ENCODE results near the gene PIEZO2. TPM values are rescaled to one million over a fixed set of nuclear protein-coding genes. Genes with fewer than 3 reads are reported as not detected.

PIEZO2 gene
- total RNA-seq, 2 donors from 2014 or later, result 0.63 to 3.0 TPM

DNA sequence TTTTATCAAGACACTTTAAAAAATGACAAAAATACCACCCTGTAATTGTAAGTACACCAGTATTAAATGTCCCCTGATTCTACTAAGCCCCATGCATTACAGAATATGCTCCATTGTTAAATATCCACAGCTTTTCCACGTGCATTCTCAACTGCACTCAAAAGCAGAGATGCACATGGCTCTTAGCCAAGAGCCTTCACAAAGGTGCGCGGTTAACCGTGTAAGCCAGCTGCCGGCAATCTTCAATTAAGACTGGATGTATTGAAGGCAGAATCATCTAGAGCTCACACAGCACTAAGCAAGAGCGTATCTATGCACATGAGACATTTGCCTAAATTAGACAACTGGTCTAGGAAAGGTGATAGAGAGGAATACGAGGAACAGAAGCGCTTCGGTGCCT is 345.2 kb downstream of the PIEZO2 start:
- no peak for DNase-seq (ENCODE audit: low spot score)
- H3K27me3 ChIP-seq, result no peaks in the 10 kb centered on the region
- no peaks in the 10 kb centered on the region for H3K36me3 ChIP-seq
- TF ChIP-seq, protein P1, sequence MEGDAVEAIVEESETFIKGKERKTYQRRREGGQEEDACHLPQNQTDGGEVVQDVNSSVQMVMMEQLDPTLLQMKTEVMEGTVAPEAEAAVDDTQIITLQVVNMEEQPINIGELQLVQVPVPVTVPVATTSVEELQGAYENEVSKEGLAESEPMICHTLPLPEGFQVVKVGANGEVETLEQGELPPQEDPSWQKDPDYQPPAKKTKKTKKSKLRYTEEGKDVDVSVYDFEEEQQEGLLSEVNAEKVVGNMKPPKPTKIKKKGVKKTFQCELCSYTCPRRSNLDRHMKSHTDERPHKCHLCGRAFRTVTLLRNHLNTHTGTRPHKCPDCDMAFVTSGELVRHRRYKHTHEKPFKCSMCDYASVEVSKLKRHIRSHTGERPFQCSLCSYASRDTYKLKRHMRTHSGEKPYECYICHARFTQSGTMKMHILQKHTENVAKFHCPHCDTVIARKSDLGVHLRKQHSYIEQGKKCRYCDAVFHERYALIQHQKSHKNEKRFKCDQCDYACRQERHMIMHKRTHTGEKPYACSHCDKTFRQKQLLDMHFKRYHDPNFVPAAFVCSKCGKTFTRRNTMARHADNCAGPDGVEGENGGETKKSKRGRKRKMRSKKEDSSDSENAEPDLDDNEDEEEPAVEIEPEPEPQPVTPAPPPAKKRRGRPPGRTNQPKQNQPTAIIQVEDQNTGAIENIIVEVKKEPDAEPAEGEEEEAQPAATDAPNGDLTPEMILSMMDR (IDR thresholded peaks at IDR 0.05), result no peak
- H3K4me3 ChIP-seq, result no peak overlapping the region
- no peak overlapping the region for H3K27ac ChIP-seq
- H3K4me1 ChIP-seq, result peaks cover 0 to 3% of the 10 kb centered on the region in 2 donors
- H3K9me3 ChIP-seq, result no peaks in the 10 kb centered on the region

DNA sequence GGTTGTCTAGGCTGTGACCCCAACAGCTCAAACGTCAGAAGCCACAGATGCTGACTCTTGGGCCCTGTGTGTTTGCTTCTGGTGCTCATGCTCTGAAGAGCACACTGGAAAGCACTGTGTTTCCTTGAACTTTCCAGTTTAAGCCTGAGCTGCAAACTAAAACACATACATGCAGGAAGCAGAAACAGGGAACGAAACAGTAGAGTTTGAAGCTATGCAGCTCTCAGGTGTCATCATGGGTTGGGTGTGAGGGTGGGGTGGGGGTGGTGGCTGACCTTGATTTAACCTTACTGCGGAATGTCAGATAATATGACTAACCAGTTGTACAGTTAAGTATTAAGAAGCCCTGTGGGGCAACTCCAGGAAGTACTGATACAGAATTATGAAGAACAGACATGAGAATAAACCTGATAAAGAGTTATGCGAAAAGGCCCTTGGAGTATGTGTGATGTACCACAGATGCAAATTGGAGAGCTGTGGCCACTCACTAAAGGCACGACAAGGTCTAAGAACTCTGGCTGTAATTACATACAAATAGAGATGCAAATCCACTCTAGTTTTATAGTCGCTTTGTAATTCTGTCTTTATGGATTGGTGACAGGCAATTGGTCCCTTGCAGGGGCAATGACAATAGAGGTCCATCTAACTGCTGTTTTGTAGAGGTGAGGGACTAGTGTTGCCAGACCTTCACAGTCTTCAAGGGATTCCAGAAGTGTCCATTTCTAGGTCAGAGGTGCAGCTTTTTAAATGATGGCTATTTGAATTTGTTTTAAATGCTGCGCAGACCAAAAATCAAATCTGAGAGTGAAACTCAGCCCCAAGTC is 350.4 kb downstream of the PIEZO2 start:
- H3K36me3 ChIP-seq, result no peaks in the 10 kb centered on the region
- no peaks in the 10 kb centered on the region for H3K9me3 ChIP-seq
- no peak for DNase-seq (ENCODE audit: low spot score)
- no peak overlapping the region for H3K4me3 ChIP-seq
- no peaks in the 10 kb centered on the region for H3K27me3 ChIP-seq
- TF ChIP-seq, protein P1 (IDR thresholded peaks at IDR 0.05), result no peak
- peaks cover 0 to 7% of the 10 kb centered on the region in 2 donors for H3K4me1 ChIP-seq
- no peak overlapping the region for H3K27ac ChIP-seq

DNA sequence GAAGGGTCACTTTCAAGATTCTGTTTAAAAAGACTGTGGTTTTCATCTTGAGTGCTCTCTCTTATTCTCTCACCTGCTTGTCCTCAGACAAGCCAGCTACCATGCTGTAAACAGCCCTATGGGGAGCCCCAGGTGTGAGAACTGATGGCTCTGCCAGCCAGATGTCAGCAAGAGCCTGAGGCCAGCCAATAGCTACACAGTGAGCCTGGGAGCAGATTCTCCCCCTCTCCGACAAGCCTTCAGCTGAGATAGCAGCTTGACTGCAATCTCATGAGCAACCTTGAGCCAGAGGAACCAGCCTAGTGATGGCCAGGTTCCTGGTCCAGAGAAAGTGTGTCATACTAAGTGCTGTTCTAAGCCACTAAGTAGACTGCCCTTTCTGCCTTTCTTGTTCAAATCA is 351.5 kb downstream of the PIEZO2 start:
- no peak for DNase-seq (ENCODE audit: low spot score)
- no peaks in the 10 kb centered on the region for H3K27me3 ChIP-seq

DNA sequence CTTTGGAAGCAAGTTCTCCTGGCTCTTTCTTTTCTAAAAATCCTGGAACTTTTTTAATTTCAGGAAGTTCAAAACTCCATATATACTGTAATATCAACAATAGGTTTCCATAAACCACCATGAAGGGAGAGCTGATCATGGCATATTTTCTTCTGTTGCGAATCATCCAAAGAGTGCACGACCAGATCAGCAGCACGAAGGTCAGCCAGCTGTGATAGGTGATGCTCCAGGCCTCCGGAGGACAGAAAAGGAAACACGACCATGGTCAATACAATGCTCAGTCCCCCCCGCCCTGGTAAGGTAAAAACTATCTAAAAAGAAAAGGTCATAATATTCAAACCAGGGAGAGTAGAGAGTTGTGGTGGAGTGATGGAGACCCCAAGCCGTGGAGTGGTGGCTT is 354.6 kb downstream of the PIEZO2 start:
- TF ChIP-seq, protein P1 (IDR thresholded peaks at IDR 0.05), result no peak

More for the DNA sequence above, 351.5 kb downstream of the PIEZO2 start:
- H3K9me3 ChIP-seq, result no peaks in the 10 kb centered on the region
- H3K4me1 ChIP-seq, result peaks cover 0 to 7% of the 10 kb centered on the region in 2 donors
- no peaks in the 10 kb centered on the region for H3K36me3 ChIP-seq
- H3K4me3 ChIP-seq, result no peak overlapping the region
- H3K27ac ChIP-seq, result no peak overlapping the region
- TF ChIP-seq, protein P1 (IDR thresholded peaks at IDR 0.05), result no peak

DNA sequence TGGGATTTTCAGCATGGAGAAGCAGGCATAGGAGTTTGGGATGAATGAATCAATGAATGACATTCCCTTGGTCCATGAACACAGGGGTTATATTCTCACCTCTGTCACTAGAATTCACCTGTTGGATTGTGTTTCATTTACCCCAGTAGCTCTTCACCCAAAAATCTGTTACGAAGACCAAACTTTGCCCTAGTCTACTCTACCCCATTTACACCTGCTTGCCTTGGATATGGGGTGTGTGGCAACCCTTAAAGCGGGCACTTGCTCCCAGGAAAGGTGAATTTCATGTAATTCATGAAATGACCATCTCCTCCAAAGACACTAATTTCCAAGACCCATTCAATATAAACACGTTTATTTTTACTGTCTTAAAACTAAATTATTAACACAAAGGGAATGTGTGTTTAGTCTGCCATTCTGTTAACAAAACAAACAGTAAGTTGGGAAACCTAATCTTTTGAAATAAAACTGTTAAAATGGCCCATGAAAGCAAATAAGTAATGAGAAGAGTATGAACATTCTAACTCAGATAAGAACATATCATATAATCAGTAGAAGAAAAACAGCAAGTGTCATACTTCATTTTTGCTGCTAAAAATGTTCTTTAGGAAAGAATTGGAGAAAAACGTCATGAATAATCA is 355.5 kb downstream of the PIEZO2 start:
- no peak for DNase-seq (ENCODE audit: low spot score)
- H3K4me1 ChIP-seq, result peaks cover 0 to 1% of the 10 kb centered on the region in 2 donors
- no peak overlapping the region for H3K27ac ChIP-seq
- no peaks in the 10 kb centered on the region for H3K36me3 ChIP-seq
- no peaks in the 10 kb centered on the region for H3K27me3 ChIP-seq
- H3K4me3 ChIP-seq, result no peak overlapping the region
- TF ChIP-seq, protein P1 (IDR thresholded peaks at IDR 0.05), result no peak
- H3K9me3 ChIP-seq, result no peaks in the 10 kb centered on the region

More for the DNA sequence above, 354.6 kb downstream of the PIEZO2 start:
- peaks cover 0 to 7% of the 10 kb centered on the region in 2 donors for H3K4me1 ChIP-seq
- H3K27me3 ChIP-seq, result no peaks in the 10 kb centered on the region
- no peak for DNase-seq (ENCODE audit: low spot score)
- no peaks in the 10 kb centered on the region for H3K36me3 ChIP-seq
- no peak overlapping the region for H3K4me3 ChIP-seq
- no peak overlapping the region for H3K27ac ChIP-seq
- no peaks in the 10 kb centered on the region for H3K9me3 ChIP-seq

All from right atrium auricular region (tissue), 2 donors.